ENCODE data around the gene TCF19.
A peak's percentile ranks its signal among the peaks of the same experiment; 100 is the strongest.

Gene TCF19

GRCh38 chr6:31203345-31203979, 45.1 kb downstream of the TCF19 start:
- H3K27me3 Mint-ChIP-seq (ENCODE audit: low read depth), result no peaks in the 10 kb centered on the region
- H3K36me3 Mint-ChIP-seq (ENCODE audit: low read depth), result no peaks in the 10 kb centered on the region
- peaks cover 8% of the 10 kb centered on the region for H3K4me1 Mint-ChIP-seq
- peaks cover 3% of the 10 kb centered on the region for H3K9me3 Mint-ChIP-seq
- TF ChIP-seq CTCF (IDR thresholded peaks at IDR 0.05; ENCODE audit: unreplicated experiment in 3 of 3), result no peak
- peak overlapping the region; percentile 9 to 65 (median 56) for H3K4me3 Mint-ChIP-seq
- peak overlapping the region; percentile 38 to 75 (median 72) for H3K27ac Mint-ChIP-seq

- Mint-ChIP-seq H3K4me1 (peaks cover 8% of the 10 kb centered on the region), H3K27ac (no peak overlapping the region), H3K9me3 (peaks cover 3% of the 10 kb centered on the region), H3K36me3 (ENCODE audit: low read depth) (no peaks in the 10 kb centered on the region), H3K4me3 (no peak overlapping the region), H3K27me3 (ENCODE audit: low read depth) (no peaks in the 10 kb centered on the region)
- no peak for TF ChIP-seq CTCF (IDR thresholded peaks at IDR 0.05; ENCODE audit: unreplicated experiment in 3 of 3)
These were observed 46.4 kb downstream of the TCF19 start for GRCh38 chr6:31204751-31205145.

GRCh38 chr6:31205638-31206037, 47.2 kb downstream of the TCF19 start:
- no peaks in the 10 kb centered on the region for H3K36me3 Mint-ChIP-seq (ENCODE audit: low read depth)
- peaks cover 8% of the 10 kb centered on the region for H3K4me1 Mint-ChIP-seq
- TF ChIP-seq CTCF (IDR thresholded peaks at IDR 0.05; ENCODE audit: unreplicated experiment in 3 of 3), result no peak
- H3K4me3 Mint-ChIP-seq, result no peak overlapping the region
- H3K9me3 Mint-ChIP-seq, result peaks cover 3% of the 10 kb centered on the region
- no peaks in the 10 kb centered on the region for H3K27me3 Mint-ChIP-seq (ENCODE audit: low read depth)
- H3K27ac Mint-ChIP-seq, result no peak overlapping the region

- no peak for TF ChIP-seq CTCF (IDR thresholded peaks at IDR 0.05; ENCODE audit: unreplicated experiment in 3 of 3)
- no peaks in the 10 kb centered on the region for H3K36me3 Mint-ChIP-seq (ENCODE audit: low read depth)
- H3K4me3 Mint-ChIP-seq, result no peak overlapping the region
- H3K27ac Mint-ChIP-seq, result no peak overlapping the region
- peaks cover 7% of the 10 kb centered on the region for H3K4me1 Mint-ChIP-seq
- peaks cover 6% of the 10 kb centered on the region for H3K27me3 Mint-ChIP-seq (ENCODE audit: low read depth)
- H3K9me3 Mint-ChIP-seq, result no peaks in the 10 kb centered on the region
These were observed 50.1 kb downstream of the TCF19 start for GRCh38 chr6:31208506-31208905.

- no peak for TF ChIP-seq CTCF (IDR thresholded peaks at IDR 0.05; ENCODE audit: unreplicated experiment in 3 of 3)
These were observed 50.7 kb downstream of the TCF19 start for GRCh38 chr6:31209137-31209536.

GRCh38 chr6:31210123-31210522, 51.7 kb downstream of the TCF19 start:
- Mint-ChIP-seq H3K36me3 (ENCODE audit: low read depth) (no peaks in the 10 kb centered on the region), H3K27ac (no peak overlapping the region), H3K9me3 (no peaks in the 10 kb centered on the region), H3K4me1 (no peaks in the 10 kb centered on the region), H3K4me3 (no peak overlapping the region), H3K27me3 (ENCODE audit: low read depth) (peaks cover 6% of the 10 kb centered on the region)
- TF ChIP-seq CTCF (IDR thresholded peaks at IDR 0.05; ENCODE audit: unreplicated experiment in 3 of 3), result no peak

More at GRCh38 chr6:31209137-31209536, 50.7 kb downstream of the TCF19 start:
- Mint-ChIP-seq H3K4me3 (no peak overlapping the region), H3K4me1 (peaks cover under 1% of the 10 kb centered on the region), H3K9me3 (no peaks in the 10 kb centered on the region), H3K27me3 (ENCODE audit: low read depth) (peaks cover 6% of the 10 kb centered on the region), H3K27ac (no peak overlapping the region), H3K36me3 (ENCODE audit: low read depth) (no peaks in the 10 kb centered on the region)
